GM23338 (cell line): Measurements from ENCODE around the gene PDGFRB. TPM values are rescaled to one million over a fixed set of nuclear protein-coding genes. Genes with fewer than 3 reads are reported as not detected.

Experiments
- ATAC-seq: fragments of 200-7000 bp; cut with Tn5 transposase; 3 replicates; pipeline ENCODE4 v1.9.1; 2020
- DNase-seq: peaks from one replicate; pipeline ENCODE4 v3.0.0-alpha.2; 2015; ENCODE audit warnings: low spot score
- H2AFZ ChIP-seq: fragments of 200-600 bp; sonication (generic); 2 replicates; pipeline ENCODE4 v1.8.0; 2016; ENCODE audit warnings: antibody characterized with exemption, mild to moderate bottlenecking, moderate library complexity
- H3F3A ChIP-seq: fragments of 200-600 bp; sonication (generic); replicated peaks from 2 replicates; pipeline ENCODE4 v1.8.0; 2017; ENCODE audit warnings: antibody characterized with exemption, mixed run types, low read depth
- H3K27ac ChIP-seq: fragments of 200-600 bp; sonication (generic); 2 replicates; pipeline ENCODE4 v1.6.1; 2016; ENCODE audit warnings: low read depth
- H3K27me3 ChIP-seq: fragments of 200-600 bp; sonication (generic); 2 replicates; pipeline ENCODE4 v1.8.0; 2016; ENCODE audit warnings: mild to moderate bottlenecking, mixed run types, moderate library complexity; ENCODE audit not compliant: insufficient read depth
- H3K36me3 ChIP-seq: fragments of 200-600 bp; sonication (generic); 2 replicates; pipeline ENCODE4 v1.8.0; 2016; ENCODE audit warnings: mild to moderate bottlenecking; ENCODE audit not compliant: insufficient read depth
- H3K4me1 ChIP-seq: fragments of 200-600 bp; sonication (generic); 2 replicates; pipeline ENCODE4 v1.8.0; 2016; ENCODE audit warnings: mild to moderate bottlenecking, moderate library complexity; ENCODE audit not compliant: insufficient read depth
- H3K4me2 ChIP-seq: fragments of 200-600 bp; sonication (generic); 2 replicates; pipeline ENCODE4 v1.7.1; 2017; ENCODE audit warnings: mixed run types
- H3K4me3 ChIP-seq: fragments of 200-600 bp; sonication (generic); 2 replicates; pipeline ENCODE4 v1.6.1; 2016; ENCODE audit warnings: mixed run types
- H3K79me2 ChIP-seq: fragments of 200-600 bp; sonication (generic); replicated peaks from 2 replicates; pipeline ENCODE4 v1.8.0; 2017; ENCODE audit warnings: mild to moderate bottlenecking; ENCODE audit not compliant: insufficient read depth
- H3K9me2 ChIP-seq: fragments of 200-600 bp; sonication (generic); 2 replicates; pipeline ENCODE4 v1.8.0; 2017; ENCODE audit not compliant: insufficient read depth
- H4K20me1 ChIP-seq: fragments of 200-600 bp; sonication (generic); replicated peaks from 2 replicates; pipeline ENCODE4 v1.8.0; 2017; ENCODE audit warnings: mild to moderate bottlenecking; ENCODE audit not compliant: insufficient read depth
- H3K27ac Mint-ChIP-seq: 2 replicates; pipeline ENCODE4 v1.8.0; 2020; ENCODE audit warnings: inconsistent platforms, mild to moderate bottlenecking, moderate library complexity, mixed read lengths
- H3K27me3 Mint-ChIP-seq: 3 replicates; pipeline ENCODE4 v1.8.0; 2022; ENCODE audit warnings: low read depth, mild to moderate bottlenecking, moderate library complexity, mixed read lengths, inconsistent platforms; ENCODE audit not compliant: insufficient read depth, poor library complexity
- H3K36me3 Mint-ChIP-seq: 3 replicates; pipeline ENCODE4 v1.8.0; 2021; ENCODE audit warnings: low read depth, mild to moderate bottlenecking, inconsistent platforms, moderate library complexity, mixed read lengths
- H3K4me1 Mint-ChIP-seq: 3 replicates; pipeline ENCODE4 v1.8.0; 2020; ENCODE audit warnings: mild to moderate bottlenecking, inconsistent platforms, mixed read lengths
- H3K4me3 Mint-ChIP-seq: 3 replicates; pipeline ENCODE4 v1.8.0; 2021; ENCODE audit warnings: moderate library complexity, mild to moderate bottlenecking, inconsistent platforms, mixed read lengths
- H3K9me3 Mint-ChIP-seq: 3 replicates; pipeline ENCODE4 v1.8.0; 2020; ENCODE audit warnings: moderate library complexity, mild to moderate bottlenecking, inconsistent platforms, mixed read lengths
- CREB1 ChIP-seq: fragments of 250-450 bp; sonication (Bioruptor Pico); IDR thresholded peaks from 2 replicates; pipeline ENCODE4 v1.5.0; 2020; ENCODE audit warnings: low read depth, mild to moderate bottlenecking, moderate library complexity
- CTCF ChIP-seq, 2 experiments: fragments of 200-600 bp in 1 of 2; sonication (generic) in 1 of 2; conservative IDR thresholded peaks; 2 replicates each; pipeline versions ENCODE4 v1.5.1 to v1.6.1; 2016 to 2017; ENCODE audit warnings: antibody characterized with exemption in 2 of 2, low read depth in 2 of 2, mild to moderate bottlenecking in 2 of 2, moderate library complexity in 1 of 2
- EZH2 ChIP-seq: fragments of 200-600 bp; sonication (generic); IDR thresholded peaks from one replicate; pipeline ENCODE4 v1.8.0; 2017; ENCODE audit warnings: antibody characterized with exemption, mild to moderate bottlenecking, low read depth; ENCODE audit not compliant: unreplicated experiment
- EZH2phosphoT487 ChIP-seq: fragments of 200-600 bp; sonication (generic); IDR thresholded peaks from one replicate; pipeline ENCODE4 v1.8.1; 2018; ENCODE audit warnings: antibody characterized with exemption; ENCODE audit not compliant: unreplicated experiment
- JUNB ChIP-seq: IDR thresholded peaks from one replicate; pipeline ENCODE4 v1.6.1; 2016; ENCODE audit warnings: antibody characterized with exemption; ENCODE audit not compliant: unreplicated experiment
- NANOG ChIP-seq: IDR thresholded peaks from 2 replicates; pipeline ENCODE4 v1.6.1; 2016; ENCODE audit warnings: antibody characterized with exemption, borderline replicate concordance
- POLR2AphosphoS5 ChIP-seq: IDR thresholded peaks from 2 replicates; pipeline ENCODE4 v1.6.1; 2016; ENCODE audit warnings: antibody characterized with exemption, low read depth
- REST ChIP-seq: IDR thresholded peaks from one replicate; pipeline ENCODE4 v1.6.1; 2018; ENCODE audit warnings: antibody characterized with exemption; ENCODE audit not compliant: unreplicated experiment
- STAT1 ChIP-seq: IDR thresholded peaks from one replicate; pipeline ENCODE4 v1.6.1; 2016; ENCODE audit warnings: antibody characterized with exemption; ENCODE audit not compliant: unreplicated experiment
- ZNF114 ChIP-seq: fragments of 250-450 bp; sonication (Bioruptor Pico); IDR thresholded peaks from 2 replicates; pipeline ENCODE4 v1.5.0; 2020; ENCODE audit warnings: mild to moderate bottlenecking, moderate library complexity
- ZNF331 ChIP-seq: fragments of 250-450 bp; sonication (Bioruptor Pico); IDR thresholded peaks from 2 replicates; pipeline ENCODE4 v1.5.0; 2020; ENCODE audit warnings: low read depth, mild to moderate bottlenecking, moderate library complexity
- polyA plus RNA-seq: library from polyadenylated mRNA; unstranded; fragments of >200 nt; fragmentation: Nextera tagmentation; extraction: Ambion mirVana; gene quantifications from 2 replicates; pipeline ENCODE4 v1.2.1, GENCODE V29; 2016
- total RNA-seq: library from RNA; depleted of rRNA; stranded (reverse); fragments of >200 nt; shearing (Covaris generic); gene quantifications from 2 replicates; pipeline ENCODE4 v1.2.3, GENCODE V29; 2014
- TF ChIP-seq, protein P1 (sequence below): IDR thresholded peaks from 2 replicates; pipeline ENCODE4 v1.6.1; 2016; ENCODE audit warnings: antibody characterized with exemption
- TF ChIP-seq, protein P2 (sequence below): fragments of 250-450 bp; sonication (Bioruptor Pico); IDR thresholded peaks from 2 replicates; pipeline ENCODE4 v1.5.0; 2020; ENCODE audit warnings: mild to moderate bottlenecking, moderate library complexity

PDGFRB gene
- total and polyA plus RNA-seq, 2 experiments from 2014 or later, result 4.5 to 11.3 TPM

DNA sequence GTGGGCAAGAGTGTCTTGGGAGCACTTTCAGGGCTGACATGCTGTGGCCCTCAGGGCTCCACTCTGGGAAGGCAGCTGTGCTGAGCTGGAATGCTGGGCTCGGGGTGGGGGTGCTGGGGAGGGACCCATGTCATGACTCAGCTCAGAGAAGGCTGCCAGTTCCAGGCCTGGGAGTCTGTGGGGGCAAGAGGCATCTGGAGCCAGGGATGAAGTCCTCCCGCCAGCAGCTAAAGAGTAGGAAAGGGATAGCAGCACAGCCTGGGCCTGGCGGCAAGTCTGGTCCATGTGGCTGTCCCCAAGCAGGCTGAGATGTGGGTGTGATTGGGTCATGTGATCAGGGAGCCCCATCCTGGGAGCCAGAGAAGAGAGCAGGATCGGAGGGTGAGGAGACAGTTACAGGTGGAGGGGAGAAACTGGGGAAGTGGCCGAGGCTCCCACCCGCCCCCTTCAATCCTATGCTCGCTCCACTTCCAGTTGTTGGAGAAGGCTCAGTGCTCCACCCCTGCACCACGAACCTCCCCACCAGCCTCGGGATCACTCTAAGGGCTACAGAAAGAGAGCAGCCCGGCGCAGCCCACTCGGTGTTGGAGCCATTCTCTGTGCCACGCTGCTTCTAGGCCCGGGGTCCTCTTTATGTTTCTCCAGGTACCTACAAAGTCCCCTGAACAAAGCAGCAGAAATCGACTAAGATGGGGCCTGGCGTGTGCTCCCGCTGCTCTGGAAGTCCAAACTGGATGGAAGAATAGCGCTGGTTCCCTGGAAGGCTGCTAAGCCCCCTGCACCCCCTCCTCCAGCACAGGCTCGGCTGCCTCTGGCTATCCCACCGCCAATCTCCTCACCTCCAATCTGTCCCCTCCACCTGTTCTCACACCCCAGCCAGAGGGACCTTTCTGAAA, 12.0 kb downstream of the PDGFRB start:
- DNase-seq, result no peak
- no peaks in the 10 kb centered on the region for H3K9me3 Mint-ChIP-seq
- Histone ChIP-seq H3K4me2 (no peak overlapping the region), H3K4me3 (no peak overlapping the region), H3F3A (no peaks in the 10 kb centered on the region), H3K27ac (no peak overlapping the region), H2AFZ (no peak overlapping the region; the same call in 1 of the 2 replicates), H4K20me1 (no peaks in the 10 kb centered on the region), H3K36me3 (no peaks in the 10 kb centered on the region), H3K79me2 (no peaks in the 10 kb centered on the region), H3K9me2 (no peaks in the 10 kb centered on the region), H3K4me1 (peaks cover 10% of the 10 kb centered on the region), H3K27me3 (no peaks in the 10 kb centered on the region)
- H3K4me1 Mint-ChIP-seq, result peaks cover 51% of the 10 kb centered on the region
- ATAC-seq, result peak; percentile 13
- no peak overlapping the region; the same call in 2 of the 3 replicates for H3K4me3 Mint-ChIP-seq
- H3K27ac Mint-ChIP-seq, result no peak overlapping the region
- H3K36me3 Mint-ChIP-seq, result no peaks in the 10 kb centered on the region; the same call in 2 of the 3 replicates
- TF ChIP-seq, protein P1, sequence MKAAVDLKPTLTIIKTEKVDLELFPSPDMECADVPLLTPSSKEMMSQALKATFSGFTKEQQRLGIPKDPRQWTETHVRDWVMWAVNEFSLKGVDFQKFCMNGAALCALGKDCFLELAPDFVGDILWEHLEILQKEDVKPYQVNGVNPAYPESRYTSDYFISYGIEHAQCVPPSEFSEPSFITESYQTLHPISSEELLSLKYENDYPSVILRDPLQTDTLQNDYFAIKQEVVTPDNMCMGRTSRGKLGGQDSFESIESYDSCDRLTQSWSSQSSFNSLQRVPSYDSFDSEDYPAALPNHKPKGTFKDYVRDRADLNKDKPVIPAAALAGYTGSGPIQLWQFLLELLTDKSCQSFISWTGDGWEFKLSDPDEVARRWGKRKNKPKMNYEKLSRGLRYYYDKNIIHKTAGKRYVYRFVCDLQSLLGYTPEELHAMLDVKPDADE, result no peak
- TF ChIP-seq JUNB (no peak), REST (no peak), POLR2AphosphoS5 (no peak), ZNF331 (CRISPR knock-in tag) (no peak), CREB1 (CRISPR knock-in tag) (no peak), EZH2phosphoT487 (no peak), EZH2 (no peak), NANOG (no peak), ZNF114 (no peak), STAT1 (no peak), CTCF (conservative IDR thresholded peaks at IDR 0.05; ENCODE audit: low read depth in 2 of 2) (no peak)
- TF ChIP-seq, protein P2, sequence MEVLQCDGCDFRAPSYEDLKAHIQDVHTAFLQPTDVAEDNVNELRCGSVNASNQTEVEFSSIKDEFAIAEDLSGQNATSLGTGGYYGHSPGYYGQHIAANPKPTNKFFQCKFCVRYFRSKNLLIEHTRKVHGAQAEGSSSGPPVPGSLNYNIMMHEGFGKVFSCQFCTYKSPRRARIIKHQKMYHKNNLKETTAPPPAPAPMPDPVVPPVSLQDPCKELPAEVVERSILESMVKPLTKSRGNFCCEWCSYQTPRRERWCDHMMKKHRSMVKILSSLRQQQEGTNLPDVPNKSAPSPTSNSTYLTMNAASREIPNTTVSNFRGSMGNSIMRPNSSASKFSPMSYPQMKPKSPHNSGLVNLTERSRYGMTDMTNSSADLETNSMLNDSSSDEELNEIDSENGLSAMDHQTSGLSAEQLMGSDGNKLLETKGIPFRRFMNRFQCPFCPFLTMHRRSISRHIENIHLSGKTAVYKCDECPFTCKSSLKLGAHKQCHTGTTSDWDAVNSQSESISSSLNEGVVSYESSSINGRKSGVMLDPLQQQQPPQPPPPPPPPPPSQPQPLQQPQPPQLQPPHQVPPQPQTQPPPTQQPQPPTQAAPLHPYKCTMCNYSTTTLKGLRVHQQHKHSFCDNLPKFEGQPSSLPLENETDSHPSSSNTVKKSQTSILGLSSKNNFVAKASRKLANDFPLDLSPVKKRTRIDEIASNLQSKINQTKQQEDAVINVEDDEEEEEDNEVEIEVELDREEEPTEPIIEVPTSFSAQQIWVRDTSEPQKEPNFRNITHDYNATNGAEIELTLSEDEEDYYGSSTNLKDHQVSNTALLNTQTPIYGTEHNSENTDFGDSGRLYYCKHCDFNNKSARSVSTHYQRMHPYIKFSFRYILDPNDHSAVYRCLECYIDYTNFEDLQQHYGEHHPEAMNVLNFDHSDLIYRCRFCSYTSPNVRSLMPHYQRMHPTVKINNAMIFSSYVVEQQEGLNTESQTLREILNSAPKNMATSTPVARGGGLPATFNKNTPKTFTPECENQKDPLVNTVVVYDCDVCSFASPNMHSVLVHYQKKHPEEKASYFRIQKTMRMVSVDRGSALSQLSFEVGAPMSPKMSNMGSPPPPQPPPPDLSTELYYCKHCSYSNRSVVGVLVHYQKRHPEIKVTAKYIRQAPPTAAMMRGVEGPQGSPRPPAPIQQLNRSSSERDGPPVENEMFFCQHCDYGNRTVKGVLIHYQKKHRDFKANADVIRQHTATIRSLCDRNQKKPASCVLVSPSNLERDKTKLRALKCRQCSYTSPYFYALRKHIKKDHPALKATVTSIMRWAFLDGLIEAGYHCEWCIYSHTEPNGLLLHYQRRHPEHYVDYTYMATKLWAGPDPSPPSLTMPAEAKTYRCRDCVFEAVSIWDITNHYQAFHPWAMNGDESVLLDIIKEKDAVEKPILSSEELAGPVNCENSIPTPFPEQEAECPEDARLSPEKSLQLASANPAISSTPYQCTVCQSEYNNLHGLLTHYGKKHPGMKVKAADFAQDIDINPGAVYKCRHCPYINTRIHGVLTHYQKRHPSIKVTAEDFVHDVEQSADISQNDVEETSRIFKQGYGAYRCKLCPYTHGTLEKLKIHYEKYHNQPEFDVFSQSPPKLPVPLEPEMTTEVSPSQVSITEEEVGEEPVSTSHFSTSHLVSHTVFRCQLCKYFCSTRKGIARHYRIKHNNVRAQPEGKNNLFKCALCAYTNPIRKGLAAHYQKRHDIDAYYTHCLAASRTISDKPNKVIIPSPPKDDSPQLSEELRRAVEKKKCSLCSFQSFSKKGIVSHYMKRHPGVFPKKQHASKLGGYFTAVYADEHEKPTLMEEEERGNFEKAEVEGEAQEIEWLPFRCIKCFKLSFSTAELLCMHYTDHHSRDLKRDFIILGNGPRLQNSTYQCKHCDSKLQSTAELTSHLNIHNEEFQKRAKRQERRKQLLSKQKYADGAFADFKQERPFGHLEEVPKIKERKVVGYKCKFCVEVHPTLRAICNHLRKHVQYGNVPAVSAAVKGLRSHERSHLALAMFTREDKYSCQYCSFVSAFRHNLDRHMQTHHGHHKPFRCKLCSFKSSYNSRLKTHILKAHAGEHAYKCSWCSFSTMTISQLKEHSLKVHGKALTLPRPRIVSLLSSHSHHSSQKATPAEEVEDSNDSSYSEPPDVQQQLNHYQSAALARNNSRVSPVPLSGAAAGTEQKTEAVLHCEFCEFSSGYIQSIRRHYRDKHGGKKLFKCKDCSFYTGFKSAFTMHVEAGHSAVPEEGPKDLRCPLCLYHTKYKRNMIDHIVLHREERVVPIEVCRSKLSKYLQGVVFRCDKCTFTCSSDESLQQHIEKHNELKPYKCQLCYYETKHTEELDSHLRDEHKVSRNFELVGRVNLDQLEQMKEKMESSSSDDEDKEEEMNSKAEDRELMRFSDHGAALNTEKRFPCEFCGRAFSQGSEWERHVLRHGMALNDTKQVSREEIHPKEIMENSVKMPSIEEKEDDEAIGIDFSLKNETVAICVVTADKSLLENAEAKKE (CRISPR knock-in tag), result no peak
- H3K27me3 Mint-ChIP-seq, result peaks cover 14% of the 10 kb centered on the region
